ENCODE measurements around the gene ARMC9.

ARMC9 gene

GRCh38 chr2:231383416-231384108, 185.1 kb downstream of the ARMC9 start:
- no peak for DNase-seq (ENCODE audit: low read depth)

- no peak for DNase-seq (ENCODE audit: low read depth)
Observed at GRCh38 chr2:231384109-231384435, 185.6 kb downstream of the ARMC9 start.

DNA sequence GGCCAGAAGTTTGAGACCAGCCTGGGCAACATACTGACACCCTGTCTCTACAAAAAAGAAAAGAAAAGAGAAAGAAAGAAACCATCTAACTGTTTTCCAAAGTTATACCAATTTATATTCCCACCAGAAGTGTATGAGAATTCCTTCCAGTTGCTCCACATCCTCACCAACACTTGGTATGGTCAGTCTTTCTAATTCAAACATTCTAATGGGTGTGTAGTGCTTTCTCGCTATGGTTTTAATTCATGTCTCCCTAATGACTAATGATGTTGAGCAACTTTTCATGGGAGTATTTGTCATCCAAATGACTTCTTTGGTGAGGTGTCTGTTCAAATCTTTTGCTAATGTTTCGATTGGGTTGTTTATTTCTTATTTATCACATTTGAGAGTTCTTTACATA, 186.5 kb downstream of the ARMC9 start:
- DNase-seq (ENCODE audit: low read depth) = no peak

- no peak for DNase-seq (ENCODE audit: low read depth)
Observed at GRCh38 chr2:231385429-231385828, 187.0 kb downstream of the ARMC9 start.

- DNase-seq (ENCODE audit: low read depth) = no peak
Observed at GRCh38 chr2:231386446-231386845, 188.0 kb downstream of the ARMC9 start.

GRCh38 chr2:231387904-231388724, 189.7 kb downstream of the ARMC9 start:
- no peak for DNase-seq (ENCODE audit: low read depth)

DNA sequence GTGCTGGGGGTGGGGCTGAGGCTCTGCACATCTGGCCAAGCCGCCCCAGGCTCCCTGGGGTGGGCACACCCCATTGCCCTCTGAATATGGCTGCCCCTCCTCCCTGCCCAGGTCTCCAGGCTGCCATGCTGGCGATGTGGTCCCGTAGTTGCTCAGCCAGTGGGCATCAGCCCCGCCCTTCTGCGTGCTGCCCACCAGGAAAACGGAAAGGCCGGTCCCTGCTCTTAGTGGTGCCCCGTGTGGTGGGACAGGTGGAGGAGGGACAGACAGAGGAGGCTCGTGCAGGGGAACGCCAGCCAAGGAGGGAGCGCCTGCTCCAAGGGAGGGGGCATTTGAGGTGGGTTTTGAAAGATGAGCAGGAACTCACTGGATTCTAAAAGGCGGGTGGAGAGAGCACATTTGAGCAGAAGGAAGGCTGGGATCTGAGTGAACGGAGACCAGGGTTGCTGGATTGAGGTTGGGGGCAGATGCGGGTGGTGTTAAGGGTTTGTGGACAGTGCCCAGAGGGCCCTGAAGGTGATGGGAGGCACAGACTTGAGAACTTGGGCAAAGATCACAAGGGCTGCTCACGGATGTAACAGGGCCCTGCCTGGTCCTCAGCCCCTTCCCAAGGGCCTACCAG, 190.4 kb downstream of the ARMC9 start:
- no peak for DNase-seq (ENCODE audit: low read depth)

- no peak for DNase-seq (ENCODE audit: low read depth)
Observed at GRCh38 chr2:231390667-231391066, 192.2 kb downstream of the ARMC9 start.

DNA sequence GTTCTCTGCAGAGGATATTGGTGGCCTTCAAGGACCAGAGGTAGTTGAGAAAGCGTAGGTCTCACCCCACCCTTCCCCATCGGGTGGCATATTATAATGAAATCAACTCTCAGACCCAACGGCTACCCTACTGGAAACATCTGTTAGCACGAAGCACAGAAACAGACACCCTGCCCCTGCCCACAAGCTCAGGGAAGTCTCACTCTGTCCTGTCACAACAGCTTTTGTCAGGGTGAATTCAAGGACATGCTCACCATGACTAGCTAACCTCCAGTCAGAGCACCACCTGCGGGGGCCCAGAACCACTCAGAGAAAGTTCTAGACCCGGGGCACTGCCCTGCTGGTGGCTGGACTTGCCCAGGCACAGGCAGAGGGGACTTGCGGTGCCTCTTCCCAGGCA, 193.6 kb downstream of the ARMC9 start:
- DNase-seq (ENCODE audit: low read depth) = no peak

- no peak for DNase-seq (ENCODE audit: low read depth)
Observed at GRCh38 chr2:231392431-231393148, 194.2 kb downstream of the ARMC9 start.

GRCh38 chr2:231393149-231394131, 195.0 kb downstream of the ARMC9 start:
- DNase-seq (ENCODE audit: low read depth) = no peak

- DNase-seq (ENCODE audit: low read depth) = no peak
Observed at GRCh38 chr2:231394211-231395141, 196.0 kb downstream of the ARMC9 start.

DNA sequence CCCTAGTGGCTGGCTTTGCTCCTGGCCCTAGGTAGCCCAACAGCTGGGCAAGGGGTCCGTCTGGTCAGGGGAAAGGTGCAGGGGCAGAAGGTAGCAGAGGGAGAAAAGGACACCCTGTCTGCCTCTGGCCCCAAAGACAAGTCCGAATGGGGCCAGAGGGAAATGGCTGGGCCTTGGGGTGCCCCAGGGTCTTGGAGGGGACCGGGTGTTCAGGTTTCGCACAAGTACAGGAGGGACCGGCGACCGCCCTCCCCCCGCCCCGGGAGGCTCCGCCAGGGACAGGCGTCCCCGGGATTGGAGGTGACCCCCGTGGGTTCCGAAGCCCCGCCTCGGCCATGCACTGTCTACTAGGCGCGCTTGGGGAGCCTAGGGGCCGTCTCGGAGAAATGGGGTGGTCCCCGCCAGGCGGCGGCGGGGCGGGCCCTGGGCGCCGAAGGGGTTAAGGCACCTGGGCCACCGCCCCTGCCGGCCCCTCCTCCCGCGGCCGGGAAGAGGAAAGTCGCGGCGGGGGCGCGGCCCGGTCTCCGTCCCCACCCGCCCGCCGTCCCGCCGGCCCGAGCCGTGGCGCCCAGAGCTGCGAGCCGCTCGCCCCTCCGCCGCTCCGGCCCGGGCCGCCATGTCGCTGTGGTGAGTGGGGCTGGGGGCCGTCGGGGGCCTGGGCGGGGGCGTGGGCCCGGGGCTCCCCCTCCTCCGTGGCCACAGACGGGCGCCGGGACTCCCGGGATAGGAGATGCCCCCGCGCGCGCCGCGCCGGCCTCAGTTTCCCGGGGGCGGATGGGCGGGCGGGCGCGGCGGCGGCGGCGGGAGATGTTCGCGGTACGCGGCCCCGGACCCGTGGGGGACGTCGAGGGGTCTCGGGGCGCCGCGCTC, 197.0 kb downstream of the ARMC9 start, which contains the start of gene B3GNT7:
Gene B3GNT7, plus strand, starts transcription at position 523 of the 870 bp plus-strand sequence. Its CDS starts 94 bp downstream, at position 617.
- DNase-seq (ENCODE audit: low read depth) = no peak

- DNase-seq (ENCODE audit: low read depth) = no peak
Observed at GRCh38 chr2:231396058-231396821, 197.8 kb downstream of the ARMC9 start.

- DNase-seq (ENCODE audit: low read depth) = no peak
Observed at GRCh38 chr2:231397011-231397927, 198.8 kb downstream of the ARMC9 start.

- DNase-seq (ENCODE audit: low read depth) = no peak
Observed at GRCh38 chr2:231397928-231398294, 199.5 kb downstream of the ARMC9 start.

DNA sequence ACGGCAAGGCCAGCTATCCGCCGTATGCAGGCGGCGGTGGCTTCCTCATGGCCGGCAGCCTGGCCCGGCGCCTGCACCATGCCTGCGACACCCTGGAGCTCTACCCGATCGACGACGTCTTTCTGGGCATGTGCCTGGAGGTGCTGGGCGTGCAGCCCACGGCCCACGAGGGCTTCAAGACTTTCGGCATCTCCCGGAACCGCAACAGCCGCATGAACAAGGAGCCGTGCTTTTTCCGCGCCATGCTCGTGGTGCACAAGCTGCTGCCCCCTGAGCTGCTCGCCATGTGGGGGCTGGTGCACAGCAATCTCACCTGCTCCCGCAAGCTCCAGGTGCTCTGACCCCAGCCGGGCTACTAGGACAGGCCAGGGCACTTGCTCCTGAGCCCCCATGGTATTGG, 200.2 kb downstream of the ARMC9 start:
- no peak for DNase-seq (ENCODE audit: low read depth)
